NT2/D1 (cell line): Measurements from ENCODE around the gene SPARCL1.

Experiments used
- YY1 ChIP-seq: IDR thresholded peaks from 2 replicates; pipeline ENCODE4 v1.6.1; 2011; ENCODE audit not compliant: insufficient read length, insufficient read depth
- ZNF274 ChIP-seq: IDR thresholded peaks from 2 replicates; pipeline ENCODE4 v1.6.1; 2011; ENCODE audit warnings: mild to moderate bottlenecking, low read depth, low read length

GRCh38 chr4:87497578-87497977, 31.6 kb downstream of the SPARCL1 start:
- no peak for TF ChIP-seq YY1
- TF ChIP-seq ZNF274 = no peak
